ENCODE data around the gene STRA6. TPM values are rescaled to one million over a fixed set of nuclear protein-coding genes. Genes with fewer than 3 reads are reported as not detected.

STRA6 gene
- total RNA-seq, 1 experiment from 2014 or later, result 0.54 TPM

GRCh38 chr15:74233851-74234597, 31.4 kb upstream of the STRA6 start:
- H2AFZ ChIP-seq (ENCODE audit: low read depth, low read length, poor library complexity, severe bottlenecking), result no peak overlapping the region
- H3K9me2 ChIP-seq (ENCODE audit: insufficient read depth), result no peaks in the 10 kb centered on the region
- RAD21 ChIA-PET (ENCODE audit: low non-redundant PET in 1 of 2, low total read pairs in 2 of 2, uncharacterized antibody in 2 of 2, unreplicated experiment in 2 of 2), result no interaction called here
- H4K20me1 ChIP-seq (ENCODE audit: insufficient read depth), result no peaks in the 10 kb centered on the region
- no peak overlapping the region for H3K4me2 ChIP-seq (ENCODE audit: low read length)
- TF ChIP-seq RAD21 (IDR thresholded peaks at IDR 0.05; ENCODE audit: low read depth) (no peak), EZH2 (IDR thresholded peaks at IDR 0.05) (no peak), ZFX (IDR thresholded peaks at IDR 0.05) (no peak), SIN3A (IDR thresholded peaks at IDR 0.05; ENCODE audit: low read depth) (no peak), EZH2phosphoT487 (IDR thresholded peaks at IDR 0.05; ENCODE audit: borderline replicate concordance) (no peak), SRF (IDR thresholded peaks at IDR 0.05; ENCODE audit: low read depth) (no peak), ATF3 (IDR thresholded peaks at IDR 0.05) (no peak), POLR2AphosphoS5 (IDR thresholded peaks at IDR 0.05; ENCODE audit: low read depth, low read length) (no peak), POLR2A (IDR thresholded peaks at IDR 0.05; ENCODE audit: borderline replicate concordance, extremely low read depth, insufficient read depth, insufficient read length) (no peak), TCF7L2 (IDR thresholded peaks at IDR 0.05; ENCODE audit: borderline replicate concordance, extremely low read depth, insufficient read depth, insufficient read length) (no peak)
- H3K4me3 ChIP-seq (replicated peaks in 1 of 2; ENCODE audit: low read depth in 1 of 2, low read length in 2 of 2), result no peak overlapping the region
- no peaks in the 10 kb centered on the region for H3K36me3 ChIP-seq (ENCODE audit: control insufficient read depth in 1 of 2, insufficient read depth in 2 of 2, low read length in 2 of 2)
- H3K27me3 ChIP-seq (ENCODE audit: insufficient read depth, low read length), result no peaks in the 10 kb centered on the region
- BruUV-seq (replicated peaks), result no TSS peak
- H3K27ac ChIP-seq (ENCODE audit: low read depth, low read length), result no peak overlapping the region
- CTCF ChIA-PET, result no interaction called here
- no peaks in the 10 kb centered on the region for H3K79me2 ChIP-seq (ENCODE audit: insufficient read depth, low read length)
- POLR2A ChIA-PET, result no interaction called here
- no peak overlapping the region for H3K9ac ChIP-seq (ENCODE audit: low read length)
- ATAC-seq (no peak), DNase-seq (ENCODE audit: low read depth, low spot score) (no peak)
- H3K9me3 ChIP-seq (ENCODE audit: control insufficient read depth in 1 of 2, insufficient read depth in 1 of 2, low read depth in 1 of 2, low read length in 2 of 2), result no peaks in the 10 kb centered on the region
- intact Hi-C loops (cut with micrococcal nuclease), result no loop called here
- peaks cover 5% of the 10 kb centered on the region in 2 experiments; a peak in 2 of 4 replicates for H3K4me1 ChIP-seq (ENCODE audit: control insufficient read depth in 1 of 2, insufficient read depth in 2 of 2, low read length in 2 of 2)

- no peaks in the 10 kb centered on the region for H3K36me3 ChIP-seq (ENCODE audit: control insufficient read depth in 1 of 2, insufficient read depth in 2 of 2, low read length in 2 of 2)
- H3K9me3 ChIP-seq (ENCODE audit: control insufficient read depth in 1 of 2, insufficient read depth in 1 of 2, low read depth in 1 of 2, low read length in 2 of 2), result no peaks in the 10 kb centered on the region
- H3K9me2 ChIP-seq (ENCODE audit: insufficient read depth), result no peaks in the 10 kb centered on the region
- BruUV-seq (replicated peaks), result no TSS peak
- CTCF ChIA-PET, result interaction anchor here (1.3 kb wide), 1 partner anchor 74 kb away, joined by 3 read pairs; no protein-coding TSS in a partner anchor
- H3K9ac ChIP-seq (ENCODE audit: low read length), result no peak overlapping the region
- H3K27me3 ChIP-seq (ENCODE audit: insufficient read depth, low read length), result no peaks in the 10 kb centered on the region
- no peaks in the 10 kb centered on the region for H3K79me2 ChIP-seq (ENCODE audit: insufficient read depth, low read length)
- POLR2A ChIA-PET, result no interaction called here
- ATAC-seq (no peak), DNase-seq (ENCODE audit: low read depth, low spot score) (no peak)
- no peak overlapping the region for H3K4me3 ChIP-seq (replicated peaks in 1 of 2; ENCODE audit: low read depth in 1 of 2, low read length in 2 of 2)
- H3K4me1 ChIP-seq (ENCODE audit: control insufficient read depth in 1 of 2, insufficient read depth in 2 of 2, low read length in 2 of 2), result peaks cover 3% of the 10 kb centered on the region in 2 experiments; a peak in 2 of 4 replicates
- H4K20me1 ChIP-seq (ENCODE audit: insufficient read depth), result no peaks in the 10 kb centered on the region
- no peak overlapping the region for H3K4me2 ChIP-seq (ENCODE audit: low read length)
- intact Hi-C loops (cut with micrococcal nuclease), result no loop called here
- RAD21 ChIA-PET (ENCODE audit: low non-redundant PET in 1 of 2, low total read pairs in 2 of 2, uncharacterized antibody in 2 of 2, unreplicated experiment in 2 of 2), result no interaction called here
- no peak overlapping the region for H3K27ac ChIP-seq (ENCODE audit: low read depth, low read length)
- TF ChIP-seq ZBTB33 (IDR thresholded peaks at IDR 0.05; ENCODE audit: extremely low read depth, insufficient replicate concordance, low read length), result no peak
- TF ChIP-seq SP1 (IDR thresholded peaks at IDR 0.05; ENCODE audit: low read depth), result no peak
- TF ChIP-seq EZH2phosphoT487 (IDR thresholded peaks at IDR 0.05; ENCODE audit: borderline replicate concordance), result no peak
- TF ChIP-seq EZH2 (IDR thresholded peaks at IDR 0.05), result no peak
- no peak for TF ChIP-seq CBX3 (IDR thresholded peaks at IDR 0.05; ENCODE audit: low read depth)
- no peak for TF ChIP-seq ELF1 (IDR thresholded peaks at IDR 0.05; ENCODE audit: borderline replicate concordance, low read depth)
- TF ChIP-seq JUND (IDR thresholded peaks at IDR 0.05), result no peak
- TF ChIP-seq SIN3A (IDR thresholded peaks at IDR 0.05; ENCODE audit: low read depth), result no peak
- TF ChIP-seq POLR2A (IDR thresholded peaks at IDR 0.05; ENCODE audit: borderline replicate concordance, extremely low read depth, insufficient read depth, insufficient read length), result no peak
- no peak for TF ChIP-seq RAD21 (IDR thresholded peaks at IDR 0.05; ENCODE audit: low read depth)
- no peak overlapping the region for H2AFZ ChIP-seq (ENCODE audit: low read depth, low read length, poor library complexity, severe bottlenecking)
Observed at GRCh38 chr15:74233373-74233772, 30.8 kb upstream of the STRA6 start.

All from HCT116 (cell line).